ENCODE data around the gene ACTL10. TPM values are rescaled to one million over a fixed set of nuclear protein-coding genes. Genes with fewer than 3 reads are reported as not detected.

Gene ACTL10
- total and polyA plus RNA-seq, 2 of the 13 experiments (the other 11 are each of a cell fraction or from before 2014, with no cell fraction given) = not detected

DNA sequence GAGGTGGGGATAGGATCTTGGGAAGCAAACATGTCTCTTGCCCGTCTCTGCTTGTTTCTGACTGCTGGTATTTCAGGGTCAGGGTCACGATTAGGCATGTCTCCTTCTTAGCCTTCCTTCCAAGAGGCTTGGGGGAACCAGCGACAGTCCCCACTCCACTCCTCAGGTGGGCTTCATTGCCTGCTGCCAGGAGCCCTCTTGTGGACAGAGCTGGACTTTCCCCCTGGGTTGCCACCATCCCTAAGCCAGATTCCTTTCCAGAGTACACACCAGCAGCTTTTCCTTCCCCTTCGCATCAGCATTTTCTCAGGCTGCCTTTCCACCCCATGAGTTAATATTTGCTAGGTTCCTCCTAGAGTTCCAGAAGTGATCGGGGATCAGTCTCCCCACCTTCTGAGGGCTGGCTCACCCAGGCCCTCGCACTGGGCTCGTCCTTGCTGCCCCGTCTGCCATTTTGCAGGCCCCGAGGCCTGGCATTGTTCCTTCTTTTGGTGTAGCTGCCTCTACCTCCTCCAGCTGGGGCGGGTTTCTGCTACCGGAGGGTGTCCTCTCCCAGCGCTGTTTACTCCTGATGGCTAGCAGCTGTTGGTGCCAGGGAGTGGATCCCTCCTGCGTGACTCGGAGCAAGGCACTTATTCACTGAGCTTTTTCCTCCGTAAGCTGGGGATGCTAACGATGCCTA, 13.4 kb upstream of the ACTL10 start (continued):
- TF ChIP-seq KDM5A (IDR thresholded peaks at IDR 0.05; ENCODE audit: borderline replicate concordance, low read length) (no peak), KDM3A (CRISPR knock-in tag; IDR thresholded peaks at IDR 0.05; ENCODE audit: low read depth) (peak; percentile 19; the same call in 1 of the 2 replicates), NR2F6 (IDR thresholded peaks at IDR 0.05) (no peak), NR2F6 (CRISPR knock-in tag; IDR thresholded peaks at IDR 0.05) (peak; percentile 31; the same call in 1 of the 2 replicates), ZKSCAN8 (CRISPR knock-in tag; IDR thresholded peaks at IDR 0.05; ENCODE audit: borderline replicate concordance) (peak; percentile 40; the same call in 1 of the 2 replicates), MAFF (IDR thresholded peaks at IDR 0.05; ENCODE audit: low read depth, low read length) (peak; percentile 69), ATF7-NPFF (CRISPR knock-in tag; IDR thresholded peaks at IDR 0.05; ENCODE audit: low read depth) (peak; percentile 58; the same call in 1 of the 2 replicates), BORCS8-MEF2B (CRISPR knock-in tag; IDR thresholded peaks at IDR 0.05) (no peak), SOX6 (IDR thresholded peaks at IDR 0.05) (no peak), SOX6 (CRISPR knock-in tag; IDR thresholded peaks at IDR 0.05) (no peak), YY1 (IDR thresholded peaks at IDR 0.05; ENCODE audit: insufficient read depth, insufficient replicate concordance, low read depth, low read length) (peak; percentile 47), ZNF780A (CRISPR knock-in tag; IDR thresholded peaks at IDR 0.05) (no peak), CBX5 (CRISPR knock-in tag; IDR thresholded peaks at IDR 0.05; ENCODE audit: borderline replicate concordance) (peak; percentile 25; the same call in 1 of the 2 replicates), ZNF713 (CRISPR knock-in tag; IDR thresholded peaks at IDR 0.05) (no peak), RAD51 (IDR thresholded peaks at IDR 0.05; ENCODE audit: borderline replicate concordance) (no peak), SMAD9 (CRISPR knock-in tag; IDR thresholded peaks at IDR 0.05) (0 out of 2 replicates have a peak, but pooled peaks have one; percentile 70), ZNF776 (CRISPR knock-in tag; IDR thresholded peaks at IDR 0.05) (peak; percentile 57; the same call in 1 of the 2 replicates), ZNF605 (CRISPR knock-in tag; IDR thresholded peaks at IDR 0.05) (peak; percentile 69)
- TF ChIP-seq, protein P1, sequence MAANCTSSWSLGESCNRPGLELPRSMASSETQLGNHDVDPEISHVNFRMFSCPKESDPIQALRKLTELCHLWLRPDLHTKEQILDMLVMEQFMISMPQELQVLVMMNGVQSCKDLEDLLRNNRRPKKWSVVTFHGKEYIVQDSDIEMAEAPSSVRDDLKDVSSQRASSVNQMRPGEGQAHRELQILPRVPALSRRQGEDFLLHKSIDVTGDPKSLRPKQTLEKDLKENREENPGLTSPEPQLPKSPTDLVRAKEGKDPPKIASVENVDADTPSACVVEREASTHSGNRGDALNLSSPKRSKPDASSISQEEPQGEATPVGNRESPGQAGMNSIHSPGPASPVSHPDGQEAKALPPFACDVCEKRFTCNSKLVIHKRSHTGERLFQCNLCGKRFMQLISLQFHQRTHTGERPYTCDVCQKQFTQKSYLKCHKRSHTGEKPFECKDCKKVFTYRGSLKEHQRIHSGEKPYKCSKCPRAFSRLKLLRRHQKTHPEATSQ (CRISPR knock-in tag; IDR thresholded peaks at IDR 0.05; ENCODE audit: borderline replicate concordance) = peak; percentile 66; the same call in 1 of the 2 replicates
- TF ChIP-seq, protein P2, sequence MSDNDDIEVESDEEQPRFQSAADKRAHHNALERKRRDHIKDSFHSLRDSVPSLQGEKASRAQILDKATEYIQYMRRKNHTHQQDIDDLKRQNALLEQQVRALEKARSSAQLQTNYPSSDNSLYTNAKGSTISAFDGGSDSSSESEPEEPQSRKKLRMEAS (IDR thresholded peaks at IDR 0.05) = peak; percentile 48; the same call in 1 of the 2 replicates
- TF ChIP-seq, protein P3, sequence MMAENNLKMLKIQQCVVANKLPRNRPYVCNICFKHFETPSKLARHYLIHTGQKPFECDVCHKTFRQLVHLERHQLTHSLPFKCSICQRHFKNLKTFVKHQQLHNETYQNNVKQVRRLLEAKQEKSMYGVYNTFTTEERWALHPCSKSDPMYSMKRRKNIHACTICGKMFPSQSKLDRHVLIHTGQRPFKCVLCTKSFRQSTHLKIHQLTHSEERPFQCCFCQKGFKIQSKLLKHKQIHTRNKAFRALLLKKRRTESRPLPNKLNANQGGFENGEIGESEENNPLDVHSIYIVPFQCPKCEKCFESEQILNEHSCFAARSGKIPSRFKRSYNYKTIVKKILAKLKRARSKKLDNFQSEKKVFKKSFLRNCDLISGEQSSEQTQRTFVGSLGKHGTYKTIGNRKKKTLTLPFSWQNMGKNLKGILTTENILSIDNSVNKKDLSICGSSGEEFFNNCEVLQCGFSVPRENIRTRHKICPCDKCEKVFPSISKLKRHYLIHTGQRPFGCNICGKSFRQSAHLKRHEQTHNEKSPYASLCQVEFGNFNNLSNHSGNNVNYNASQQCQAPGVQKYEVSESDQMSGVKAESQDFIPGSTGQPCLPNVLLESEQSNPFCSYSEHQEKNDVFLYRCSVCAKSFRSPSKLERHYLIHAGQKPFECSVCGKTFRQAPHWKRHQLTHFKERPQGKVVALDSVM (CRISPR knock-in tag; IDR thresholded peaks at IDR 0.05) = peak; percentile 13; the same call in 1 of the 2 replicates
- TF ChIP-seq, protein P4, sequence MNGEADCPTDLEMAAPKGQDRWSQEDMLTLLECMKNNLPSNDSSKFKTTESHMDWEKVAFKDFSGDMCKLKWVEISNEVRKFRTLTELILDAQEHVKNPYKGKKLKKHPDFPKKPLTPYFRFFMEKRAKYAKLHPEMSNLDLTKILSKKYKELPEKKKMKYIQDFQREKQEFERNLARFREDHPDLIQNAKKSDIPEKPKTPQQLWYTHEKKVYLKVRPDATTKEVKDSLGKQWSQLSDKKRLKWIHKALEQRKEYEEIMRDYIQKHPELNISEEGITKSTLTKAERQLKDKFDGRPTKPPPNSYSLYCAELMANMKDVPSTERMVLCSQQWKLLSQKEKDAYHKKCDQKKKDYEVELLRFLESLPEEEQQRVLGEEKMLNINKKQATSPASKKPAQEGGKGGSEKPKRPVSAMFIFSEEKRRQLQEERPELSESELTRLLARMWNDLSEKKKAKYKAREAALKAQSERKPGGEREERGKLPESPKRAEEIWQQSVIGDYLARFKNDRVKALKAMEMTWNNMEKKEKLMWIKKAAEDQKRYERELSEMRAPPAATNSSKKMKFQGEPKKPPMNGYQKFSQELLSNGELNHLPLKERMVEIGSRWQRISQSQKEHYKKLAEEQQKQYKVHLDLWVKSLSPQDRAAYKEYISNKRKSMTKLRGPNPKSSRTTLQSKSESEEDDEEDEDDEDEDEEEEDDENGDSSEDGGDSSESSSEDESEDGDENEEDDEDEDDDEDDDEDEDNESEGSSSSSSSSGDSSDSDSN (CRISPR knock-in tag; IDR thresholded peaks at IDR 0.05) = no peak; the same call in 1 of the 2 replicates
- TF ChIP-seq, protein P5, sequence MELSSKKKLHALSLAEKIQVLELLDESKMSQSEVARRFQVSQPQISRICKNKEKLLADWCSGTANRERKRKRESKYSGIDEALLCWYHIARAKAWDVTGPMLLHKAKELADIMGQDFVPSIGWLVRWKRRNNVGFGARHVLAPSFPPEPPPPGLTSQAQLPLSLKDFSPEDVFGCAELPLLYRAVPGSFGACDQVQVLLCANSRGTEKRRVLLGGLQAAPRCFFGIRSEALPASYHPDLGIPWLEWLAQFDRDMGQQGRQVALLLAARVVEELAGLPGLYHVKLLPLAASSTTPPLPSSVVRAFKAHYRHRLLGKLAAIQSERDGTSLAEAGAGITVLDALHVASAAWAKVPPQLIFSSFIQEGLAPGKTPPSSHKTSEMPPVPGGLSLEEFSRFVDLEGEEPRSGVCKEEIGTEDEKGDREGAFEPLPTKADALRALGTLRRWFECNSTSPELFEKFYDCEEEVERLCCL (CRISPR knock-in tag; IDR thresholded peaks at IDR 0.05; ENCODE audit: borderline replicate concordance) = no peak
